Stimulated activated naive CD8-positive, alpha-beta T cell treated with anti-CD3 and anti-CD28 coated beads, Interleukin-15, amount 100 ng/mL, for 72 hours (primary cell): Measurements from ENCODE around the gene RTP4.
A peak's percentile ranks its signal among the peaks of the same experiment; 100 is the strongest.

Source experiments
- ATAC-seq: fragments of 150-1000 bp; cut with Tn5 transposase; 2 replicates; pipeline ENCODE4 v1.10.0; 2021; ENCODE audit warnings: mild to moderate bottlenecking, moderate library complexity
- DNase-seq, 2 donors: peaks; one replicate each; pipeline ENCODE4 v3.0.0; 2021 to 2022
- H3K27ac Mint-ChIP-seq, 2 donors: one replicate each; pipeline ENCODE4 v1.8.0; 2022; ENCODE audit warnings: mild to moderate bottlenecking in 2 of 2, mixed read lengths in 2 of 2, moderate library complexity in 2 of 2
- H3K27me3 Mint-ChIP-seq: one replicate; pipeline ENCODE4 v1.8.0; 2022; ENCODE audit warnings: mixed read lengths
- H3K4me1 Mint-ChIP-seq: one replicate; pipeline ENCODE4 v1.8.0; 2022; ENCODE audit warnings: mild to moderate bottlenecking, mixed read lengths
- H3K4me3 Mint-ChIP-seq, 2 donors: one replicate each; pipeline ENCODE4 v1.8.0; 2022; ENCODE audit warnings: mild to moderate bottlenecking in 2 of 2, mixed read lengths in 2 of 2, moderate library complexity in 1 of 2
- H3K9me3 Mint-ChIP-seq, 2 donors: one replicate each; pipeline ENCODE4 v1.8.0; 2022; ENCODE audit warnings: mixed read lengths in 2 of 2

Gene RTP4

DNA sequence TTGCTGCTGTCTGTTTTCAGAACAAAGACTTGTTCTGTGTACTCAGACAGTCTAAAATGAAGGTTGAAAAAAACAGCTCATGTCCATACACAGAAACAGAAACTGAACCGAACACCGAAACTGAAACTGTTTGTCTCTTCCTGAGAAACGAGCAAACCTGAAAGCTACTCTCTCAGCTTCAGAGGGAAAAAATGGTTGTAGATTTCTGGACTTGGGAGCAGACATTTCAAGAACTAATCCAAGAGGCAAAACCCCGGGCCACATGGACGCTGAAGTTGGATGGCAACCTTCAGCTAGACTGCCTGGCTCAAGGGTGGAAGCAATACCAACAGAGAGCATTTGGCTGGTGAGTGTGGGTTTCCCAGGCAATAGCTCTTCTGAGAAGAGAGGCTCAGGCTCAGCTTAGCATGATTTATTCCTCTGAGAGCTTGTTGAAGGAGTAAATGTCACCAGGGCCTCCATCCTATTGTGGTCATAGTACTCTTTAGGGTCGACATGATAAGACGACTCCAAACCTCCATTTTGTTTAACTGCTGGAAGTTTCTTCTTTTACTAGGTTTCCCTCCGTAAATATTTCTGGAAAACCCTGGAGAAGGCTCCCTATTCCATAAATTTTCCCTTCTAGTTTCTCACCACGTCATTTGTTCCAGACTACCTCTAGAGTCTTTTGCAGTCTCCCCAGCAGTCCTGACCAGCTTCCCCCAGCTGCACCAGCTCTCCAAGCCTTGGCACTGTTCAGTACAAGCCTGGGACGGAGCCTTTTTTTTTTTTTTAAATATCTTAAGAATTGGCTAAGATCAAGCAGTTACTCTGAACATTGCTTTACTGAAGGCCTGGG, at the start of gene RTP4:
Gene RTP4, plus strand, starts transcription at position 135 of the 838 bp plus-strand sequence. Its CDS starts 57 bp downstream, at position 192.
- DNase-seq (peak; percentile 41 to 42), ATAC-seq (peak; percentile 85)
- Mint-ChIP-seq H3K4me3 (peak within 1 kb of the TSS; percentile 92 to 94), H3K27ac (peak within 1 kb of the TSS; percentile 95 to 98), H3K27me3 (no peaks in the 10 kb centered on the region), H3K4me1 (peaks cover 26% of the 10 kb centered on the region), H3K9me3 (peaks cover 6% of the 10 kb centered on the region in 2 donors)

GRCh38 chr3:187318819-187319616, 49.2 kb upstream of the RTP4 start:
- Mint-ChIP-seq H3K4me3 (no peak overlapping the region), H3K9me3 (no peaks in the 10 kb centered on the region), H3K27ac (no peak overlapping the region), H3K27me3 (peaks cover 31% of the 10 kb centered on the region), H3K4me1 (peaks cover 8% of the 10 kb centered on the region)
- DNase-seq (peak; percentile 28 to 40), ATAC-seq (peak; percentile 39)

DNA sequence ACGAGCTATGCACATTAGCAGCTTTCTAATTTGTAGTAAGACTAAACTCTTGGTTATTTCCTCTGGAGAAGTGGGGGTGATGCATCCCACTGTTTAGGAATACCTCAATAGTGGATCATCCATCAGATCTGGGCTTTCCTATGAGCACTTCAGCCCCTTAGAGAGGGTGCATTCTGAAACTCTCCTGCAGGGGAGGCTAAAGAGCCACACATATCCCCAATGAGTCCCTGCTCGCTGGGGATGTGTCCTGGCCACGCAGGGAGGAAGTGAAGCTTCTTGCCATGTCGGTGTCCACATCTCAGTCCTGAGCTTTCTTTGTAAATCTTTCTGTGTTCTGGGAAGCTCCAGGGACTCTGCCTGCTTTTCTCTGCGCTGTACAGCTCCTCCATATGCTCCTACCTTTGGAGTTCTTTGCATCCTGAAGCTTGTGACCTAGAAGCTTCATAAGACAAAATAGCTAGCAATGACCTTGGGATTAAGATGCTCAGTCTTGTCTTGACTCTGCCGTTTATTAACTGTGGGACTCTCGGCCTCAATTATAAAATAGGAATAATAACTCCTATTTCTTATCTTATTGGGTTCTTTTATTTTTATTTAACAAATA, 48.4 kb upstream of the RTP4 start:
- ATAC-seq (peak; percentile 83), DNase-seq (peak; percentile 59 to 60)
- Mint-ChIP-seq H3K27ac (no peak overlapping the region), H3K9me3 (no peaks in the 10 kb centered on the region), H3K27me3 (peaks cover 25% of the 10 kb centered on the region), H3K4me1 (peaks cover 8% of the 10 kb centered on the region), H3K4me3 (no peak overlapping the region)

- ATAC-seq (no peak), DNase-seq (no peak)
- Mint-ChIP-seq H3K27ac (no peak overlapping the region), H3K4me3 (no peak overlapping the region), H3K4me1 (peaks cover 8% of the 10 kb centered on the region), H3K27me3 (peaks cover 24% of the 10 kb centered on the region), H3K9me3 (no peaks in the 10 kb centered on the region)
Measured at GRCh38 chr3:187321766-187322165, 46.4 kb upstream of the RTP4 start.

DNA sequence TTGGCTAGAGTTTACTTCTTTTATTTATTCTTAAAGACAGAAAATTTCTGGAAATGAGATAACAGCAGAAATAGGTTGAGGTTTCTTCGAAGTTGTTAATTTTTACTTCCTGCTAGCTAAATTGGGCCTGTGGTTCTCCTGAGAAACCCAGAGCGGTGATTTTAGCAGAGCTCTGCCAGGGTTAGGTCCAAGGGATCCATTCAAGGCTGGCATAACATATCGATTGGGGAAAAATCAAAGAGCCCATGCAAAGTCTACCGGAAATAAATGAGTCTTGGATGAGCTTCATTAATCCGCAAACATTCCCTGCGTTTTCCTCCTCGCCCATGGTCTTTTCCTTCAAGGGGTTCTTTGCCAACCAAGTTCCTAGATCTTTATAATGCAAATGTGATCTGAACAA, 45.9 kb upstream of the RTP4 start:
- no peak for ATAC-seq
- Mint-ChIP-seq H3K4me3 (no peak overlapping the region), H3K9me3 (no peaks in the 10 kb centered on the region), H3K4me1 (peaks cover 8% of the 10 kb centered on the region), H3K27me3 (peaks cover 18% of the 10 kb centered on the region), H3K27ac (no peak overlapping the region)
- no peak for DNase-seq

- no peaks in the 10 kb centered on the region for H3K9me3 Mint-ChIP-seq
- ATAC-seq: no peak
- no peak overlapping the region for H3K4me3 Mint-ChIP-seq
Measured at GRCh38 chr3:187323091-187323490, 45.1 kb upstream of the RTP4 start.

DNA sequence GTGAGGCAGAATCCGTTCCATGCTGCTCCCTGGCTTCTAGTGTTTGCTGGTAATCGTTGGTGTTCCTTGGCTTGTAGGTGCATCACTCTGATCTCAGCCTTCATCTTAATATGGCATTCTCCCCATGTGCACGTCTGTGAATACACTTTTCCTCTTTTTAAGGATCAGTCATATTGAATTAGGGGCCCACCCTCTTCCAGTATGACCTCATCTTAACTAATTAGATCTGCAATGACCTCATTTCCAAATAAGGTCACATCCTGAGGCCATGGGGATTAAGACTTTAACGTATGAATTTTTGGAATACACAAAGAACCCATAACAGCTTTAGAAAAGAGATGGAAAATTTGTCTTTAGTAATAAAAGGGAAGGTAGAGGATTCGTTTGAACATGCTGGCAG, 42.6 kb upstream of the RTP4 start:
- H3K27me3 Mint-ChIP-seq: peaks cover 8% of the 10 kb centered on the region
- H3K4me1 Mint-ChIP-seq: no peaks in the 10 kb centered on the region
- H3K9me3 Mint-ChIP-seq: no peaks in the 10 kb centered on the region
- H3K27ac Mint-ChIP-seq: no peak overlapping the region
- H3K4me3 Mint-ChIP-seq: no peak overlapping the region
- ATAC-seq (no peak), DNase-seq (no peak)

More at GRCh38 chr3:187323091-187323490, 45.1 kb upstream of the RTP4 start:
- H3K27ac Mint-ChIP-seq: no peak overlapping the region
- peaks cover 8% of the 10 kb centered on the region for H3K4me1 Mint-ChIP-seq
- DNase-seq: no peak
- peaks cover 10% of the 10 kb centered on the region for H3K27me3 Mint-ChIP-seq

GRCh38 chr3:187327845-187328244, 40.3 kb upstream of the RTP4 start:
- DNase-seq (no peak), ATAC-seq (no peak)
- H3K9me3 Mint-ChIP-seq: no peaks in the 10 kb centered on the region
- peaks cover 8% of the 10 kb centered on the region for H3K27me3 Mint-ChIP-seq
- H3K4me1 Mint-ChIP-seq: no peaks in the 10 kb centered on the region
- no peak overlapping the region for H3K27ac Mint-ChIP-seq
- no peak overlapping the region for H3K4me3 Mint-ChIP-seq

DNA sequence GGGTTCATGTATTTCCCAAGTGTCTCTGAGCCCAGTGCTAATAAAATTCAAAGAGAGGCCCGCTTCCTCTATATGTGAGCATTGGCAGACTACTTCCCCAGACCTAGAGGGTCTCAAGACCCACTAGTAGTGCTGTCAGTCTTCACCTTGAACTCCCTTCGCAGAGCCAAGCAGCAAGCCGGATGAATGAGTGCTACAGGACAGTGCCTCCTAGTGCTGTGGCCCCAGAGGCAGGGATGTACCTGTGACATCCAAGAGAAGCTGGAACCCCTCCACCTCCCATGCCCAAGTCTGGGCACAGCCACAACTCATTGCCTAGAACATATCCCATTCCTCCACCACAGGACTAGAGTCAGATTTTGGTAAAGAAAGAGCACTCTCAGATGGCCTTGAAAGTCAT, 39.5 kb upstream of the RTP4 start:
- Mint-ChIP-seq H3K27me3 (peaks cover 8% of the 10 kb centered on the region), H3K4me1 (no peaks in the 10 kb centered on the region), H3K4me3 (no peak overlapping the region), H3K9me3 (no peaks in the 10 kb centered on the region), H3K27ac (no peak overlapping the region)
- ATAC-seq (no peak), DNase-seq (no peak)

DNA sequence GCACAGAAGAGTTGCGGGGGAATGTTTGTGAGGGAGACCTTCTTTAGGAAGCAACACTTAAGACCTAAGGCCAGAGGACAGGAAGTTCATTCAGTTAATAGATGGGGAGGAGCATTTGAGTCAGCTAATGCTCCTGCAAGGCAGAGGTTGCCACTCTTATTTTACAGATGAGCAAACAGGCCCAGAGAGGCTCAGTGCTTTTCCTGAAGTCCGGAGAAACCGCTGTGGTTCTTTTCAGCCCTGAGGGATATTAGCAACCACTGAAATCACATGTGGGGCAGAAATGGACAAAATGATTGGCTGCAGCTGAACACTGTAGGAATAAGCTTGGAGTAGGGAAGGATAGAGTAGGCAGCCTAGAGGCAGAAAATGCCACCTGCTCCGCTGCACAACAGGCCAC, 33.3 kb upstream of the RTP4 start:
- no peak for ATAC-seq
- no peaks in the 10 kb centered on the region for H3K4me1 Mint-ChIP-seq

GRCh38 chr3:187336322-187336721, 31.9 kb upstream of the RTP4 start:
- ATAC-seq: no peak
- H3K9me3 Mint-ChIP-seq: no peaks in the 10 kb centered on the region
- H3K27me3 Mint-ChIP-seq: no peaks in the 10 kb centered on the region
- H3K27ac Mint-ChIP-seq: peak overlapping the region in 1 of 2 donors; percentile 28
- H3K4me1 Mint-ChIP-seq: no peaks in the 10 kb centered on the region
- no peak for DNase-seq
- H3K4me3 Mint-ChIP-seq: no peak overlapping the region

More for the DNA sequence above, 33.3 kb upstream of the RTP4 start:
- Mint-ChIP-seq H3K9me3 (no peaks in the 10 kb centered on the region), H3K27ac (no peak overlapping the region), H3K27me3 (no peaks in the 10 kb centered on the region), H3K4me3 (no peak overlapping the region)
- no peak for DNase-seq

DNA sequence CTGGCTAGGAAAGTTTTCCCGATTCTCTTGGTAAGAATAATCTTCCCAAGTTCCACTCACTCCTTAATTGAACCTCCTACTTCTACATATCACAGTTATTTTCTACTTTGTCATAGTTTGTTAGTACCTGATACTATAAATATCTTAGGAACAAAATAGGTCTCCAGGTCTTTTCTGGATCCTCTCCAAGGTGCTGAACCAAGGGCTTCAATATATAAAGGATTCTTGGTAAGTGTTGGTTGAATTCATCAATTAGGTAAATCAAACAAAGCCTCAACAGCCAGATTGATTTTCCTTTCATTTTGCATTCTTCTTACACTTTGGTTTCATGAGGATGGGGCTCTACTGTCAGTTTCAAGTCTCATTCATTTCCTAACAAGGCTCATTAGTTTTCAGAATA, 27.6 kb upstream of the RTP4 start:
- H3K4me1 Mint-ChIP-seq: no peaks in the 10 kb centered on the region

GRCh38 chr3:187342255-187342654, 25.9 kb upstream of the RTP4 start:
- Mint-ChIP-seq H3K4me1 (no peaks in the 10 kb centered on the region), H3K9me3 (no peaks in the 10 kb centered on the region), H3K27me3 (peaks cover 7% of the 10 kb centered on the region), H3K4me3 (no peak overlapping the region), H3K27ac (no peak overlapping the region)
- DNase-seq: no peak
- no peak for ATAC-seq

More for the DNA sequence above, 27.6 kb upstream of the RTP4 start:
- DNase-seq (no peak), ATAC-seq (no peak)
- Mint-ChIP-seq H3K9me3 (no peaks in the 10 kb centered on the region), H3K4me3 (no peak overlapping the region), H3K27me3 (peaks cover 7% of the 10 kb centered on the region), H3K27ac (no peak overlapping the region)

GRCh38 chr3:187343670-187344069, 24.5 kb upstream of the RTP4 start:
- Mint-ChIP-seq H3K4me1 (no peaks in the 10 kb centered on the region), H3K27me3 (peaks cover 7% of the 10 kb centered on the region), H3K27ac (no peak overlapping the region), H3K4me3 (no peak overlapping the region), H3K9me3 (no peaks in the 10 kb centered on the region)
- ATAC-seq (no peak), DNase-seq (no peak)

- ATAC-seq (no peak), DNase-seq (no peak)
- no peak overlapping the region for H3K27ac Mint-ChIP-seq
- H3K4me3 Mint-ChIP-seq: no peak overlapping the region
- H3K27me3 Mint-ChIP-seq: no peaks in the 10 kb centered on the region
- no peaks in the 10 kb centered on the region for H3K4me1 Mint-ChIP-seq
- H3K9me3 Mint-ChIP-seq: no peaks in the 10 kb centered on the region
Measured at GRCh38 chr3:187352581-187353575, 15.3 kb upstream of the RTP4 start.
